Prostate gland (tissue), 2 donors: ENCODE measurements around the gene DNAH10. TPM values are rescaled to one million over a fixed set of nuclear protein-coding genes. Genes with fewer than 3 reads are reported as not detected.

Experiments used
- DNase-seq: peaks from one replicate; pipeline ENCODE4 v3.0.0-alpha.2; 2019; ENCODE audit warnings: low spot score
- H3K27ac ChIP-seq, 2 donors: fragments of 200-600 bp; sonication (generic); 2 replicates each; pipeline ENCODE4 v1.5.1; 2017 to 2019
- H3K27me3 ChIP-seq: fragments of 200-600 bp; sonication (generic); replicated peaks from 2 replicates; pipeline ENCODE4 v1.5.1; 2019; ENCODE audit not compliant: insufficient read depth
- H3K36me3 ChIP-seq, 2 donors: fragments of 200-600 bp; sonication (generic); 1 replicate in 1 of 2; 2 replicates in 1 of 2; pipeline versions ENCODE4 v1.5.1 to v1.8.1; 2017 to 2019
- H3K4me1 ChIP-seq: fragments of 200-600 bp; sonication (generic); replicated peaks from 2 replicates; pipeline ENCODE4 v1.5.1; 2019
- H3K4me3 ChIP-seq, 2 donors: fragments of 200-600 bp; sonication (generic); 2 replicates each; pipeline ENCODE4 v1.5.1; 2017 to 2019
- H3K9me3 ChIP-seq: fragments of 200-600 bp; sonication (generic); 2 replicates; pipeline ENCODE4 v1.5.1; 2017
- POLR2A ChIP-seq: fragments of 450-650 bp; IDR thresholded peaks from one replicate; pipeline ENCODE4 v1.6.1; 2016; ENCODE audit warnings: antibody characterized with exemption, mild to moderate bottlenecking
- POLR2AphosphoS5 ChIP-seq: sonication (generic); formaldehyde crosslinking; IDR thresholded peaks from one replicate; pipeline ENCODE4 v1.6.1; 2017; ENCODE audit warnings: antibody characterized with exemption
- WGBS: methylation state at CpG from one replicate; pipeline ENCODE4 v1.1.5; 2018; 5-methylcytosine and 5-hydroxymethylcytosine counted together
- intact Hi-C: fragments of 100-400 bp; cut with DNase I; formaldehyde crosslinking; loops from one replicate; pipeline ENCODE4 v1.14.2; 2022
- total RNA-seq, 2 donors: library from RNA; depleted of rRNA; stranded (reverse); fragments of >200 nt; gene quantifications; one replicate each; pipeline ENCODE4 v1.1.0, GENCODE V29; 2016
- TF ChIP-seq, protein P1 (sequence below), 4 experiments: fragments of 200-600 bp in 2 of 4; fragments of 450-650 bp in 2 of 4; sonication (generic) in 2 of 4; IDR thresholded peaks; 1 replicate in 3 of 4; 2 replicates in 1 of 4; pipeline ENCODE4 v1.5.1; 2016 to 2019; ENCODE audit warnings: antibody characterized with exemption in 4 of 4, mild to moderate bottlenecking in 2 of 4, moderate library complexity in 2 of 4

Gene DNAH10
- total RNA-seq, 2 donors from 2014 or later: 0.68 to 7.9 TPM

DNA sequence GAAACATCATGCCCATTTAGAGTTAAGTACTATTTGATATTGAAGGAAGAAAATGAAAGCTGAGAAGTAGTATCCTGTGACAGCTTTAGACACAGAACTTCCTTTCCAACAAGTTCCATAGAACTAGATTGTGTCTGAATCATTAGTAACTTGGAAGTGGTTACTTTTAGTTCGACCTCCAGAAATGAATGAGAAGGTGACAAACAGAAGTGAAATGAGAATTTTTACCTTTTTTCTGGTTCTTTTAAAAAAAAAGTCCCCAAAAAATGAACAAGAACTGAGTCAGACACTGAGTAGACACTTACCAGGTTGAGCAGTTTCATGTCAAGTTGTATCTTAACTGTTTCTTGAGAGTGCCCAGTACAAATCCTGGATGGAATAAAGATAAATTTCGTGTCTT, 46.9 kb upstream of the DNAH10 start:
- H3K4me3 ChIP-seq: no peak overlapping the region
- intact Hi-C loops: no loop called here
- H3K9me3 ChIP-seq: no peaks in the 10 kb centered on the region
- H3K27ac ChIP-seq: no peak overlapping the region
- no peak for DNase-seq
- H3K4me1 ChIP-seq: no peaks in the 10 kb centered on the region
- no peaks in the 10 kb centered on the region for H3K36me3 ChIP-seq
- TF ChIP-seq POLR2AphosphoS5 (no peak), POLR2A (no peak)
- TF ChIP-seq, protein P1, sequence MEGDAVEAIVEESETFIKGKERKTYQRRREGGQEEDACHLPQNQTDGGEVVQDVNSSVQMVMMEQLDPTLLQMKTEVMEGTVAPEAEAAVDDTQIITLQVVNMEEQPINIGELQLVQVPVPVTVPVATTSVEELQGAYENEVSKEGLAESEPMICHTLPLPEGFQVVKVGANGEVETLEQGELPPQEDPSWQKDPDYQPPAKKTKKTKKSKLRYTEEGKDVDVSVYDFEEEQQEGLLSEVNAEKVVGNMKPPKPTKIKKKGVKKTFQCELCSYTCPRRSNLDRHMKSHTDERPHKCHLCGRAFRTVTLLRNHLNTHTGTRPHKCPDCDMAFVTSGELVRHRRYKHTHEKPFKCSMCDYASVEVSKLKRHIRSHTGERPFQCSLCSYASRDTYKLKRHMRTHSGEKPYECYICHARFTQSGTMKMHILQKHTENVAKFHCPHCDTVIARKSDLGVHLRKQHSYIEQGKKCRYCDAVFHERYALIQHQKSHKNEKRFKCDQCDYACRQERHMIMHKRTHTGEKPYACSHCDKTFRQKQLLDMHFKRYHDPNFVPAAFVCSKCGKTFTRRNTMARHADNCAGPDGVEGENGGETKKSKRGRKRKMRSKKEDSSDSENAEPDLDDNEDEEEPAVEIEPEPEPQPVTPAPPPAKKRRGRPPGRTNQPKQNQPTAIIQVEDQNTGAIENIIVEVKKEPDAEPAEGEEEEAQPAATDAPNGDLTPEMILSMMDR (IDR thresholded peaks at IDR 0.05): no peak
- 48% methylated on average over 2 of the region's 2 CpGs for whole genome bisulfite sequencing
- H3K27me3 ChIP-seq: no peaks in the 10 kb centered on the region

DNA sequence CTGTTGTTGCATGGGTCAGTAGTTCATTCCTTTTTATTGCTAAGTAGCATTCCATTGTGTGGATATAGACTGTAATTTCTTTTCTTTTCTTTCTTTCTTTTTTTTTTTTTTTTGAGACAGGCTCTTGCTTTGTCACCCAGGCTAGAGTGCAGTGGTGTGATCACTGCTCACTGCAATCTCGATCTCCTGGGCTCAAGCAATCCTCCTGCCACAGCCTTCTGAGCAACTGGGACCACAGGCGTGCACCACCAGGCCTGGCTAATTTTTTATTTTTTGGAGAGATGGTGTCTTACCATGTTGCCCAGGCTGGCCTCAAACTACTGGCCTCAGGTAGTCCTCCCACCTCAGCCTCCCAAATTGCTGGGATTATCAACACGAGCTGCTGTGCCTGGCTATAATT, 44.8 kb upstream of the DNAH10 start:
- no peaks in the 10 kb centered on the region for H3K36me3 ChIP-seq
- TF ChIP-seq POLR2A: no peak
- TF ChIP-seq, protein P1 (IDR thresholded peaks at IDR 0.05): no peak
- TF ChIP-seq POLR2AphosphoS5: no peak
- intact Hi-C loops: no loop called here
- H3K27ac ChIP-seq: no peak overlapping the region
- H3K4me3 ChIP-seq: no peak overlapping the region
- no peaks in the 10 kb centered on the region for H3K4me1 ChIP-seq
- no peaks in the 10 kb centered on the region for H3K27me3 ChIP-seq
- WGBS: 95% methylated on average over 3 of the region's 3 CpGs
- no peaks in the 10 kb centered on the region for H3K9me3 ChIP-seq
- no peak for DNase-seq

DNA sequence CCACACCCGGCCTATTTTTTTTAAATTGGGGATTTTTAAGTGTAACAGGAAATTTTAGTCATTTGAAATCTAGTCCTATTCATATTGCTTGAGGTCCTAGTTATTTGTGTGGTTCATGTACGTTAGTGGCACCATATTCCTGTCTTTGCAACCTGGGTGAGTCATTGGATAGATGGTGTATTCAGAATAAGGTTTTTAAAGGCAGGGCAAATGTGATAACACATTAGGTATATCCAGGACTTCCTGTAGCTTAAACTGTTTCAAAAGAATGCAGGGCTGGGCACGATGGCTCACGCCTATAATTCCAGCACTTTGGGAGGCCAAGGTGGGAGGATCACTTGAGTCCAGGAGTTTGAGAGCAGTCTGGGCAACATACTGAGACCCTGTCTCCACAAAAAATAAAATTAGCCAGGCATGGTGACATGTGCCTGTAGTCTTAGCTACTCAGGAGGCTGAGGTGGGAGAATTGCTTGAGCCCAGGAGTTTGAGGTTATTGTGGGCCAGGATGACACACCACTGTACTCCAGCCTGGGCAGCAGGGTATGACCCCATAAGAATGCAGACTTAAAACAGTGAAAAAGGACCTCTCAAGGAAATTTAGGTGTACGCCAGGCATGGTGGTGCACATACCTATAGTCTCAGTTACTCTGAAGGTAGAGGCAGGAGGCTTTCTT, 41.8 kb upstream of the DNAH10 start:
- no peaks in the 10 kb centered on the region for H3K9me3 ChIP-seq
- WGBS: 96% methylated on average over 5 of the region's 5 CpGs
- DNase-seq: no peak
- H3K36me3 ChIP-seq: no peaks in the 10 kb centered on the region
- H3K4me3 ChIP-seq: no peak overlapping the region
- TF ChIP-seq POLR2A (no peak), POLR2AphosphoS5 (no peak)
- TF ChIP-seq, protein P1 (IDR thresholded peaks at IDR 0.05): no peak
- intact Hi-C loops: no loop called here
- no peak overlapping the region for H3K27ac ChIP-seq
- H3K4me1 ChIP-seq: no peaks in the 10 kb centered on the region
- H3K27me3 ChIP-seq: no peaks in the 10 kb centered on the region

DNA sequence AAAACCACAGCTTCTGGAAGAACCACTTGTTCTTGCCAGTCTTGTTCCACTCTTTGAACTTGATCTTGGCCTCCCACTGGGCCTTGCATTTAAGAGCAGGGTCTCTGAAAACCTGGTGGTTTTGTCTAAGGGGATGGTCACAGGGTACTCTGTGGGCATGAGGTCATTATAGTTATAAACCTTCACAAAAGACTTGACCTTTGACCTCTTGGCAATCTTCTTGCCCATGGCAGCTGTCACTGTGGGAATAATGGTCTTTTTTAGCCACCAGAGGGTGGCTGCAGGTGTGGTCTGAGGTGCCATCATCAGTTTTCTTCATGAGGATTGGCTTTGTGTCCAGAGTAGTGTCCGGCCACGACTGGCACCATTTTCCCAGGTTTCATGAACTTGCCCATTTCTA, 40.9 kb upstream of the DNAH10 start:
- Histone ChIP-seq H3K9me3 (no peaks in the 10 kb centered on the region), H3K4me3 (no peak overlapping the region), H3K27me3 (no peaks in the 10 kb centered on the region), H3K36me3 (no peaks in the 10 kb centered on the region), H3K27ac (no peak overlapping the region), H3K4me1 (no peaks in the 10 kb centered on the region)
- intact Hi-C loops: no loop called here
- TF ChIP-seq POLR2AphosphoS5: no peak
- TF ChIP-seq, protein P1 (IDR thresholded peaks at IDR 0.05): no peak
- no peak for TF ChIP-seq POLR2A
- WGBS: 88% methylated on average over 2 of the region's 2 CpGs
- DNase-seq: no peak

DNA sequence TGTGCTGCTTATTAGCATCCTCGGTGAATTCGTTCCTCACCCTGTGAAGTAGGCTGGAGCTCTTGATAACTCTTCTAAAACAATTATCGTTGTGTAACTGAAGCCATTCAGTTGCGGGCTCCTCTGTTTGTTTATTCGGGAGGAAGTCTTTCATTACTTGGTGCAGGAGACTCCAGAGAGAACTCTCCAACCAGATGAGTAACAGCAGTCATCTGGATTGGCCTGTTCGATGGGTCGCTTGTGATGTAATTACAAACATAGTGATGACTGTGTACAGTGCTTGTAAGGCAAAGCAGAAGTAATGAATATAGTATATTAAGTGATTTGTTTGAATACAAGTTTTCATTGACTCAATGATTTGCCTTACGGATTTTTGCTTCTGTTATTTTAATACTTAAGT, 39.1 kb upstream of the DNAH10 start:
- H3K27ac ChIP-seq: no peak overlapping the region
- no peak for DNase-seq
- no peaks in the 10 kb centered on the region for H3K4me1 ChIP-seq
- H3K27me3 ChIP-seq: no peaks in the 10 kb centered on the region
- H3K36me3 ChIP-seq: no peaks in the 10 kb centered on the region
- no peak overlapping the region for H3K4me3 ChIP-seq
- no peaks in the 10 kb centered on the region for H3K9me3 ChIP-seq
- 72% methylated on average over 8 of the region's 8 CpGs for WGBS
- TF ChIP-seq POLR2AphosphoS5 (no peak), POLR2A (no peak)
- TF ChIP-seq, protein P1 (IDR thresholded peaks at IDR 0.05): no peak
- intact Hi-C loops: no loop called here
